ENCODE results near the gene CCNYL1. TPM values are rescaled to one million over a fixed set of nuclear protein-coding genes. Genes with fewer than 3 reads are reported as not detected.

CCNYL1 gene
- total RNA-seq, 1 donor from 2014 or later = 25.7 TPM

GRCh38 chr2:207724113-207724512 is 12.7 kb downstream of the CCNYL1 start:
- no peaks in the 10 kb centered on the region for H3K9me3 ChIP-seq
- no peak overlapping the region for H3K27ac ChIP-seq
- TF ChIP-seq CTCF (IDR thresholded peaks at IDR 0.05) = no peak
- no peak for DNase-seq
- no peaks in the 10 kb centered on the region for H3K27me3 ChIP-seq
- peaks cover 17% of the 10 kb centered on the region for H3K4me1 ChIP-seq
- no peak for ATAC-seq
- intact Hi-C loops (cut with DNase I) = no loop called here
- no peaks in the 10 kb centered on the region for H3K36me3 ChIP-seq
- H3K4me3 ChIP-seq = no peak overlapping the region

- DNase-seq (no peak), ATAC-seq (peak; percentile 61)
- no peaks in the 10 kb centered on the region for H3K27me3 ChIP-seq
- no peak overlapping the region for H3K27ac ChIP-seq
- no peak overlapping the region for H3K4me3 ChIP-seq
- peaks cover 17% of the 10 kb centered on the region for H3K4me1 ChIP-seq
- H3K9me3 ChIP-seq = no peaks in the 10 kb centered on the region
- intact Hi-C loops (cut with DNase I) = no loop called here
- no peak for TF ChIP-seq CTCF (IDR thresholded peaks at IDR 0.05)
- peaks cover 10% of the 10 kb centered on the region for H3K36me3 ChIP-seq
Observed at GRCh38 chr2:207725873-207726578, 14.6 kb downstream of the CCNYL1 start.

- DNase-seq = no peak
- Histone ChIP-seq H3K4me3 (no peak overlapping the region), H3K4me1 (peaks cover 13% of the 10 kb centered on the region), H3K27me3 (no peaks in the 10 kb centered on the region), H3K36me3 (peaks cover 10% of the 10 kb centered on the region), H3K27ac (no peak overlapping the region), H3K9me3 (no peaks in the 10 kb centered on the region)
- no peak for ATAC-seq
- no peak for TF ChIP-seq CTCF (IDR thresholded peaks at IDR 0.05)
- intact Hi-C loops (cut with DNase I) = no loop called here
Observed at GRCh38 chr2:207727261-207727660, 15.8 kb downstream of the CCNYL1 start.

GRCh38 chr2:207729465-207729998 is 18.1 kb downstream of the CCNYL1 start:
- no peak overlapping the region for H3K27ac ChIP-seq
- DNase-seq = peak; percentile 69

GRCh38 chr2:207731138-207731537 is 19.7 kb downstream of the CCNYL1 start:
- H3K9me3 ChIP-seq = no peaks in the 10 kb centered on the region
- no peak for TF ChIP-seq CTCF (IDR thresholded peaks at IDR 0.05)
- peaks cover 8% of the 10 kb centered on the region for H3K4me1 ChIP-seq
- H3K27me3 ChIP-seq = no peaks in the 10 kb centered on the region
- DNase-seq (no peak), ATAC-seq (no peak)
- H3K27ac ChIP-seq = no peak overlapping the region
- intact Hi-C loops (cut with DNase I) = no loop called here
- peaks cover 21% of the 10 kb centered on the region for H3K36me3 ChIP-seq
- H3K4me3 ChIP-seq = no peak overlapping the region

More at GRCh38 chr2:207729465-207729998, 18.1 kb downstream of the CCNYL1 start:
- no peaks in the 10 kb centered on the region for H3K9me3 ChIP-seq
- H3K36me3 ChIP-seq = peaks cover 21% of the 10 kb centered on the region
- H3K4me1 ChIP-seq = peaks cover 13% of the 10 kb centered on the region
- no peak overlapping the region for H3K4me3 ChIP-seq
- intact Hi-C loops (cut with DNase I) = no loop called here
- no peaks in the 10 kb centered on the region for H3K27me3 ChIP-seq
- peak; percentile 80 for ATAC-seq
- TF ChIP-seq CTCF (IDR thresholded peaks at IDR 0.05) = no peak
